ENCODE results near the gene MANF. TPM values are rescaled to one million over a fixed set of nuclear protein-coding genes. Genes with fewer than 3 reads are reported as not detected.

MANF gene
- total RNA-seq, 1 donor from 2014 or later = 130 TPM

- Mint-ChIP-seq H3K36me3 (ENCODE audit: insufficient read depth) (peaks cover 8% of the 10 kb centered on the region), H3K27ac (no peak overlapping the region), H3K4me3 (ENCODE audit: low read depth) (no peak overlapping the region), H3K9me3 (ENCODE audit: low read depth) (no peaks in the 10 kb centered on the region), H3K27me3 (no peaks in the 10 kb centered on the region), H3K4me1 (ENCODE audit: low read depth) (peaks cover 15% of the 10 kb centered on the region)
- no peak for DNase-seq (ENCODE audit: low spot score, unreplicated experiment)
- TF ChIP-seq CTCF (IDR thresholded peaks at IDR 0.05; ENCODE audit: unreplicated experiment) = no peak
These were observed 30.9 kb upstream of the MANF start for GRCh38 chr3:51354172-51354571.

- Mint-ChIP-seq H3K4me3 (ENCODE audit: low read depth) (no peak overlapping the region), H3K27me3 (no peaks in the 10 kb centered on the region)
These were observed 30.1 kb upstream of the MANF start for GRCh38 chr3:51354731-51355615.

GRCh38 chr3:51355891-51356578, 29.1 kb upstream of the MANF start:
- Mint-ChIP-seq H3K27me3 (no peaks in the 10 kb centered on the region), H3K4me1 (ENCODE audit: low read depth) (peaks cover 15% of the 10 kb centered on the region), H3K9me3 (ENCODE audit: low read depth) (no peaks in the 10 kb centered on the region), H3K4me3 (ENCODE audit: low read depth) (no peak overlapping the region), H3K36me3 (ENCODE audit: insufficient read depth) (peaks cover 4% of the 10 kb centered on the region), H3K27ac (no peak overlapping the region)
- no peak for TF ChIP-seq CTCF (IDR thresholded peaks at IDR 0.05; ENCODE audit: unreplicated experiment)
- no peak for DNase-seq (ENCODE audit: low spot score, unreplicated experiment)

More at GRCh38 chr3:51354731-51355615, 30.1 kb upstream of the MANF start:
- TF ChIP-seq CTCF (IDR thresholded peaks at IDR 0.05; ENCODE audit: unreplicated experiment) = no peak
- DNase-seq (ENCODE audit: low spot score, unreplicated experiment) = no peak
- Mint-ChIP-seq H3K4me1 (ENCODE audit: low read depth) (peaks cover 15% of the 10 kb centered on the region), H3K36me3 (ENCODE audit: insufficient read depth) (peaks cover 4% of the 10 kb centered on the region), H3K27ac (no peak overlapping the region), H3K9me3 (ENCODE audit: low read depth) (no peaks in the 10 kb centered on the region)

- no peak for DNase-seq (ENCODE audit: low spot score, unreplicated experiment)
- Mint-ChIP-seq H3K4me1 (ENCODE audit: low read depth) (peaks cover 15% of the 10 kb centered on the region), H3K27me3 (no peaks in the 10 kb centered on the region), H3K4me3 (ENCODE audit: low read depth) (no peak overlapping the region), H3K36me3 (ENCODE audit: insufficient read depth) (peaks cover 8% of the 10 kb centered on the region), H3K9me3 (ENCODE audit: low read depth) (no peaks in the 10 kb centered on the region), H3K27ac (no peak overlapping the region)
- TF ChIP-seq CTCF (IDR thresholded peaks at IDR 0.05; ENCODE audit: unreplicated experiment) = no peak
These were observed 27.2 kb upstream of the MANF start for GRCh38 chr3:51357856-51358255.

DNA sequence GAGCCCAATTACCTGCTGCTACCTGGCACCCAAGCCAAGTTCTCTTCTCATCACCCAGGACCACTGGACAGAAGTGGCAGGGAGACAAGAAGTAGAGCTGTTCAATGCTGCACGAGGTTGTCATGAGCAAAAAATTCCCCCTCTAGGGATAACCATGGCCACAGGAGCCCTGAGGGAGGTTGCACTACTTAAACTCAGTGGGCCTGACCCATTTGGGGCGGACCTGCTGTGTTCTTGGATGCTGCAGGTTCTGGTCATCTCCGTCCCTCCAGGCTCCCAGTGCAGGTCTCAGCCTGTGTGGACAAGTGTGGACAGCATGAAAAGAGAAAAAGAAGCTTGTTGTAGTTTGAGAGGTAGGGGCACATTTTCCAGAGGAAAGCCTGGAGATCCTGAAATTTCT, 26.1 kb upstream of the MANF start:
- TF ChIP-seq CTCF (IDR thresholded peaks at IDR 0.05; ENCODE audit: unreplicated experiment) = no peak
- no peak for DNase-seq (ENCODE audit: low spot score, unreplicated experiment)
- H3K36me3 Mint-ChIP-seq (ENCODE audit: insufficient read depth) = peaks cover 14% of the 10 kb centered on the region
- no peak overlapping the region for H3K4me3 Mint-ChIP-seq (ENCODE audit: low read depth)
- H3K27ac Mint-ChIP-seq = no peak overlapping the region
- H3K27me3 Mint-ChIP-seq = no peaks in the 10 kb centered on the region
- H3K4me1 Mint-ChIP-seq (ENCODE audit: low read depth) = peaks cover 15% of the 10 kb centered on the region
- H3K9me3 Mint-ChIP-seq (ENCODE audit: low read depth) = no peaks in the 10 kb centered on the region

All from progenitor cell of endocrine pancreas (in vitro differentiated cells).